Measurements from ENCODE around the gene ACSS1.

Gene ACSS1

DNA sequence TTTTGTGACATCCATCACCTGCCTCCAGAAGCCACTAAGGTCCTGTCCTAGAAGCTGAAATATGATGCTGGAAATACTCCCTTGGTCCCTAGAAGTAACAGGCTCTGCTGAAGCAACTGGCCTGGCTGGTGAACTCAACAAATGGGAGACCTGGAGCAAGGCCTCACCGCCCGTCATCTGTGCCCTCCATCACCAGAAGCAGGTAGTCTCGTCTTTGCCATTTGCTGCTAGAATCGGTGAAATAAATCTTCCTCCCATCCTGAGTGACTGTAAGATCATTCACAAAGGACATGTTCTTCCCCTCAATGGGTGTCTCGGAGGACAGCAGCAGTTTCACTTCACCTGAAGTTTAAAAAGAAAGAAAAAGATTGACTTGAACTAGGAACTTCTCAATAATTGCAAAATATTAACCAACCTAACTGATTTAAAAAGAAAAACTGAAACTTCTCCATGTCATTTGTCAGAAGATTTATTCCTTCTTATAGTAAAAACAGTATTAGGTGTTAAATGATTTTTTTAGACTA is 87.8 kb downstream of the ACSS1 start:
- no peak for DNase-seq

DNA sequence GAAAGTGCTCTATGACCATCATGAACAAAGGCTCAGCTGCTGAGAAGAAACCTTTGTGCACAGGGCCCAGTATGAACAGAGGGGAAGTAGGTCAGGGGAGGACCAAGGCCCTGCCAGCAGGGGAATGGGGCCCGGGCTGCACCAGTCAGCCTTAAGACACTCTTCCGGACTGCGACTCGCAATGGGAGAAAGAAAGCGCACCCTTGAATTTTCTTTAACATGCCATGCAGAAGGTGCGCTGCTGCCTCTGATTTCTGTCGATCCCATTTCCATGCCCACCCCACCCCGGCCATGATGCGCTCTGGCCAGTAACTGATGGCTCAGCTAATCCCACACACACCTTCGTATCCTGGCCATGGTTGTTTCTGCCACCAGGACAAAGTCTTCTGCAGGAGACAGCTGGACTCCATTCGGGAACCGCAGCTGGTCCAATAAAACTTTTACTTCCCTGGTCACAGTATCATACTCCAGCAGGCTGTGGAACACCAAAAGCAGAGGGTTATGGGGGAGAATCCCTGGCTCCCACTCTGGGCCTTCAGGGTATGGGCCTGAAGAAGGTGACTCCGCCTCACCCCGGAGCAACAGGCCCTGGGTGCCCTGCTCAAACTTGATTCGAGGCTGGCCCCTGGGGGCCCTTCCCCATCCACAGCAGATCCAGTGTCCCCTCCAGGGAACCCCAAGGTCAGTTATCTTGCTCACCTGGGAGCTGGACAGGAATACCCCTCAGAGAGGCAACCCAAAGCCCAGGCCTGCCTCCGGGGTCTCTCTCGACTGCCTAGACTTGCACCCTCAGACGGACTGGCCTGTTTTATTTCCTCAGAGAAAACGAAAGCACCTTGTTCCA is 88.5 kb downstream of the ACSS1 start:
- no peak for DNase-seq

DNA sequence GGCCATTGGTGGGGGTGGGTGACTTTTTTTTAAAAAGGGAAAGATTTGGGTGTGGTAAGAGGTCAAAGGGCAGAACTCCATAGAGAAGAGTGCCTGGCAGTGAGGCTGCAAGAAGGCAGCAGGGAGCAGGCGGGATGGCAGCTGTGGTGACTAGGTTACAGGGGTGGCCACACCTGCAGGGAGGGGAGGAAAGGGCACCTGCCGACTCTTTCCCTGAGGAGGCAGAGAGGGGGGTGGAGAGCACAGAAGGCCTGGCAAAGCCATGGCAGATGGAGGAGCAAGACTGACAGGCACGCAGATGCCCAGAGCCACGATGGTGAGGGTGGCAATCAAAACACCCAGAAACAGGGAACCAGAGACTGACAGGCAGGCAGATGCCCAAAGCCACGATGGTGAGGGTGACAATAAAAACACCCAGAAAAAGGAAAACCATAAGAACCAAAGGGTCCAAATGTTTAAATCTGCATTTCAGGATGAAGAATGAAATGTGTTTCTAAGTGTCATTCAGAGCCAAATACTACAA is 89.6 kb downstream of the ACSS1 start:
- DNase-seq = no peak

DNA sequence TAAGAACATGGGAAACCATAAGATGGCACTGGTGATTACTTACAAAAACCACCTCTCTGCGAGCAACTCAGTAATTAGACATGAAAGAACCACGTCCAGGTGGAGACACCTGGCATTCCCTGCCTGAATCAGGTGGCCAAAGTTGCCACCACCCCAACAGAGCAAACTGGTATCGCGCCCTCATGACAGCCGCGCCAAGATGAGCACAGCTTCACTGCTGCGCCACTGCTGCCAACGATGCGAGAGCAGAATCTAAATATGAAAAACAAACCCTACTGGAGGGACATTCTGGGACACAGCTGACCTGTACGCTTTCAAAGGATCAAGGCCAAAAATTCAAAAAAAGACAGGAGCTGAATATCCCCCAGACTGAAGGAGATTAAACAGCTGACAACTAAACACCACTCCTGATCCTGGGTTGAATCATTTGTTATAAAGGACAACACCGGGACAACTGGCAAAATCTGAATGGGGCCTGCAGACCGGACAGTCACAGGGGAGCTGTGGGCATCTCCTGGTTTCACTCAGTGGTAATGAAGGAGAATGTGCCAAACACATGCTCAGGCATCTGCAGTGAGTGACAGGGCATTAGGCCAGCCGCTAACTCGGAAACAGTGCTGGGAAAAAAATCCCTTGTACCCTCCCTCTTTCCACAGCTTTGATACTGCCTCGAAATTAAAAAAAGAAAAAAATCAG is 91.5 kb downstream of the ACSS1 start:
- DNase-seq = no peak

DNA sequence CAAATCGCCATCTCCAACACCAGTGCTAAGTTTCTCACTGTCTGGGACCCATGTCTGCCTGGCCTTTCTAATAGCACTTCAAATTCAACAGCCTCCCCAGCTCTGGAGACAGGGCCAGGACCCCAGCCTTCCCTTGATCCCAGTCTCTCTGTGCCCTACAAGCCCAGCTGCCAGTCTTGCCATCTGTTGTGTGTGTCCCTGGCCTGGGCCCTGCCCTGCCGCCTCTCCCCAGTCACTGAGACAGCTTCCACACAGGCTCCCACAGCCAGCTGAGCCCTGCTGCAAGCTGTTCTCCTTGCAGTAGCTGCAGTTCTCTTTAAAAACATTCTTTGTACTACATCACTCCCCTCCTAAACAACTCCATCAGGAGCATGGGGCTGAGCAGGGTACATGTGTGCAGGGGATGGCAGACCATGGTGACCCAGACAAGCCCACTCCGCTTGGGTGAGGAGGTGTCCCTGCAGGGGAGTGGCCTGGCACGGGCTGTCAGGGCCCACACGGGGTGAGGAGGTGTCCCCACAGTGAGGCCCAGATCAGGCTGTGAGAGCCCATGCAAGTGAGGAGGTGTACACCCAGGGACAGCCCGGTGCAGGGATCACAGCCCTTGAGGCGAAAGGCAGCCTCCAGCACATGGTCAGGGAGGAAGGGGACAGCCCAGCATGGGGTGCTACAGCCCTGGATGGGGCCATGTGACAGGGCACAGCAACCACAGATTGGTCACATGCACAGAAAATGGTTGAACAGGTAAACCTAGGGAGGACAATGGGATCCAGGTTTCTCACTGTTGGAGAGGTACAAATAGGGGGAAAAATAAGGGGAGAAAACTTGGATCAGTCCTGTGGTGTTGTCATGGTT is 92.6 kb downstream of the ACSS1 start:
- no peak for DNase-seq

DNA sequence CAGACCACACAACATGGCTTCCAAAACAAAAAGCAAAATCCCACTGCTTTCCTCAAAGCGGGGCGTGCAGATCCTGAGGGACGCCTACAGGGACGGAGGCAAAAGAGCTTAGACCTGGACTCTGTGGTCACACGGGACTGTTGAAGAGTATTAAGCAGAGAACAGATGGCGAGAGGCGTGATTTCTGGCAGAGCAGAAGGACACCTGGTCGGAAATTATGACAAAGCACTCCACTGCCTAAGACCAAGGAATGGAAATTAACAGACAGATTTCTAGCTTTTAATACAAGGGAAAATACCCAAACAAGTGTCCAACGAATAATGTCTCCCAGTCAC is 93.5 kb downstream of the ACSS1 start:
- no peak for DNase-seq

DNA sequence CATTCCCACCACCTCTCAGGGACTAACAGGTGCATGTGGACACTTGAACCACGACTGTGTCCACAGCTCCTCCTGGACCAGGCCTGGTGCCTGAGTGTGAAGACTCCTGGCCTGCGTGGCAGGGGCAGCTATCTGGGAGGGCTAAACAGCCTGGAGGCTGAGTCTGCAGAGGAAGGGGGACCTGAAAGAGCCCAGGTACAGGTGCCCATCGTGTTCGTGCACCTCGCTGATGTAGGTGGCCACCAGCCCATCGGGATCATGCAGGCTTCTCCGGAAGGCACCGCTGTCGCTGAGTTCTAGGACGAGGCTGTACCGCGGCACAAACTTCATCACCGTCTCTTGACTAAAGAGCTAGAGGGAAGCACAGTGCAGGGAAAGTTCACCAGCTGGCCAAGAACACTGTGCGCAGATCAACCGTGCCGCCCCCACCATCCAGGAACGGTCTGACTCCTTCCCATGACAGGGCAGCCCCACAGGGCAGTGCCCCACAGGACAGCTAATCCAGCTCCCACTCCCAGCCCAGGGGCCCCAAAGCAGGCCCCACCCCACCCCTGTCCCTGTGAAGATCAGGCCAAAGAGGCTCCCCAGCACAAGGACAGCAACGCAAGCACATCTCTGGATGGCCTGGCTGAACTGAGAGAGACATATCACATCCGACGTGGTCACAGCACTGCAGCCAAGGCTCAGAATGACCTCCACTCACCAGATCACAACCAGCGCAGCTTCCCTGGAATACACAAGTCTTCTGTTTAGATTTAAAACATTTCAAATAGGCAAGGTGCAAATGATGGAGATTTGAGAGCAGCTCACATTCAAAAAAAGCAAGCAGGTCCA is 94.0 kb downstream of the ACSS1 start:
- no peak for DNase-seq

DNA sequence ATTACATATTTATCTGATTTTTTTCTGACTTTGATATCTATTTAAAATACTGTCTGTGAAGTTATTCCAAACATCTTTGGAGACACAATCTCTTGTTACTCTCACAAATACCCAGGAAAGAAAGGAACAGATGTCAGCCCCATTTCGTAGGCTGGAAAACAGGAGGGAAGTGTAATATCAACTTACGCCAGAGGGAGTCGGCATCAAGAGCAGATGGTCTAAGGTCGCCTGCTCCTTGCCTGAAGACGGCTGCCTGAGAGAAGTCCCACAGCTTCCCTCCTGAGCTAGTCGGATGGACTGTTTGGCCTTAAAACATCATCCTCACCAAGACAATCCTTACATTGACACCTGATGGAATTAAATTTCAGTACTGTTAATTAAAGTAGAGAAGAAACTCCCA is 95.4 kb downstream of the ACSS1 start:
- no peak for DNase-seq

DNA sequence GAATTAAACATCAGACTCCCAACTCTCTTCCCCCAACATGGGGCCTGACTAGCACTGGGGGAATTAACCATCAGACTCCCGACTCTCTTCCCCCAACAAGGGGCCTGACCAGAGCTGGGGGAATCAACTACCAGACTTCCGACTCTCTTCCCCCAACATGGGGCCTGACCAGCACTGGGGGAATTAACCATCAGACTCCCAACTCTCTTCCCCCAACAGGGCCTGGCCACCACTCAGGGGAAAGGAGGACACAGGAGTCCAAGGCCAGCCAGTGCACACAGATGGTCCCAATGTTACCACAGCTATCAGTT is 95.8 kb downstream of the ACSS1 start:
- no peak for DNase-seq

DNA sequence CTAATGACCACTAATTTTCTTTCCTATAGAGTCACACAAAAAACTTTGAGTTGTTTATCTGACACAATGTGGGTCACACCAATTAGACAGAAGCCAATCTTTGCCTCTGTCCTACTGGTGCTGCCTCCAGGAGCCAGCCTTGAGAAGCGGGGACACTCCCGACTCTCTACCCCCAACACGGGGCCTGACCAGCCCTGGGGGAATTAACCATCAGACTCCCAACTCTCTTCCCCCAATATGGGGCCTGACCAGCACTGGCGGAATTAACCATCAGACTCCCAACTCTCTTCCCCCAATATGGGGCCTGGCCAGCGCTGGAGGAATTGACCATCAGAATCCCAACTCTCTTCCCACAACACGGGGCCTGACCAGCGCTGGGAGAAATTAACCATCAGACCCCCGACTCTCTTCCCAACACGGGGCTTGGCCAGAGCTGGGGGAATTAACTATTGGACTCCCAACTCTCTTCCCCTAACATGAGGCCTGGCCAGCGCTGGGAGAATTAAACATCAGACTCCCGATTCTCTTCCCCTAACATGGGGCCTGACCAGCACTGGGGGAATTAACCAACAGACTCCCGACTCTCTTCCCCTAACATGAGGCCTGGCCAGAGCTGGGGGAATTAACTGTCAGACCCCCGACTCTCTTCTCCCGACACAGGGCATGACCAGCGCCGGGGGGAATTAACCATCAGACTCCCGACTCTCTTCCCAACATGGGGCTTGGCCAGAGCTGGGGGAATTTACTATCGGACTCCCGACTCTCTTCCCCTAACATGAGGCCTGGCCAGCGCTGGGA is 96.4 kb downstream of the ACSS1 start:
- no peak for DNase-seq

DNA sequence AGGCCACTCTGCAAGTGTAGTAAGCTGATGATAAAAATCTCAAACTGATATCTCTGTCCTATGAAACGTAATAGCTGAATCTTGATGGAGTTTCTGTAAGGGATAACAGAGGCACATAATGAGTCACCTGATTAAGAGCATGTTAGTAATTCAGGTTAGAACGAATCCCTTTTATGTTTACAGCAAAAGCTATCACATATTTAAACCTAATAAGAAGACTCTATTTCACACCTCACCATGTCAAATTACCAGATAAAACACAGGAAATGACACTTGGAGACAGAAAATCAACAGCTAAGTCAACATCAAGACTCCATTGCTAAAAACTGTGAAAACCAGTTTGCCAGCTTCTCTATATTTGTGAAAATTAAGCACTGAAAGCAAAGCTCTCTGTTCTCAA is 97.1 kb downstream of the ACSS1 start:
- no peak for DNase-seq

DNA sequence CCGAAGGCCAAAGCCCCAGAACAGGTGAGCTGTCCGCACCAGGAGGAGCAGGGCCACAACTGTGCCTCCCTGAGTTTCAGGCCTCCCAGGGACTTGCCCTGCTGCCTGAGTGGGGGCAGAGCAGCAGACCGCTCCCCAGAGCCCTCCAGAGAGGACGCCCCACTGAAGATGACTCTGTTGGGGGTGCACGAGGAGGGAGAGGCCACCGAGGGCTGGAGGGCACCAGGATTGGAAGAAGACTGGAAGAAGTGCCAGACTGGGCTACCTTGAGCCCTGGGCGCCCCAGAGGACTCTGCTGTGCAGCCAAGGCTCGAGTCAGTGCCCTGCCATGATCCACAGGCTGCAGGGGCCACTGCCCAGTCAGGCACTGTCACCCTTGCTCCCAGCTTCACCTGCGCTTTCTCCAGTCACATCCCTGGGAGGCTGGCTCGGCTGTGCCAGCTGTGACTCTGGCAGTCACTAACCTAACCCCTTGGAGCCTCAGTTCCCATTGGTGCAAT is 97.6 kb downstream of the ACSS1 start:
- DNase-seq = no peak

DNA sequence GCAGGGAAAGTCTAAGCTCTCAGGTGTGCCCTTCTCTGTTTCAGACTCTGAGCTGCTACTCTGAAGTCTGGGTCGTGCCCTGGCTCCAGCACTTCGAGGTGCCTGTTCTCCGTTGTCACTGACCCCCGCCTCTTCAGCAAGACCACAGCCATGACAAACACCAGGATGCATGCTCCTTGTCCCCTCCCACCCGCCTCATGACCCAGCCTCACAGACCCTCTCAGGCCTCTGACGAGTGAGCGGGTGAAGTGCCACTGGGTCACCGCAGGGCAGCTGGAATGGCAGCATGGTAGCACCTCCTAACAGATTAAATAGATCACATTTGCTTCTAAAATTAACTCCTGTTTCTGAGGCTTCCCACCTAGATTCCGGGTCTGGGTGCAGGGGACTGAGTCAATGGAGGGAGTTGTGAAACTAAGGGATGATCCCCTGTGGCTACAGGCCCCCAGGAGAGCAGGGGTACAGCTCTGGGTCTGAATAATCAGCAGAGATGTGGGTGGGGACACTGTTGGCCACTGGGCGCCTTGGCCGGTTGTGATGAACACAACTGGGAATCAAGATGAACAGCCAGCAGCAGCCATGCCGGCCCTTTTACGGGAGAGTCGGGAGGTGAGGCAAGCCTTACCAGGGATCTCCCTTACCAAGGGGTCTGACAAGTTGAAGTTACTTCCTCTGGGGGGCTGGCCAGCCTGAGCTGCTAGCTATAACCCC is 98.2 kb downstream of the ACSS1 start:
- no peak for DNase-seq

DNA sequence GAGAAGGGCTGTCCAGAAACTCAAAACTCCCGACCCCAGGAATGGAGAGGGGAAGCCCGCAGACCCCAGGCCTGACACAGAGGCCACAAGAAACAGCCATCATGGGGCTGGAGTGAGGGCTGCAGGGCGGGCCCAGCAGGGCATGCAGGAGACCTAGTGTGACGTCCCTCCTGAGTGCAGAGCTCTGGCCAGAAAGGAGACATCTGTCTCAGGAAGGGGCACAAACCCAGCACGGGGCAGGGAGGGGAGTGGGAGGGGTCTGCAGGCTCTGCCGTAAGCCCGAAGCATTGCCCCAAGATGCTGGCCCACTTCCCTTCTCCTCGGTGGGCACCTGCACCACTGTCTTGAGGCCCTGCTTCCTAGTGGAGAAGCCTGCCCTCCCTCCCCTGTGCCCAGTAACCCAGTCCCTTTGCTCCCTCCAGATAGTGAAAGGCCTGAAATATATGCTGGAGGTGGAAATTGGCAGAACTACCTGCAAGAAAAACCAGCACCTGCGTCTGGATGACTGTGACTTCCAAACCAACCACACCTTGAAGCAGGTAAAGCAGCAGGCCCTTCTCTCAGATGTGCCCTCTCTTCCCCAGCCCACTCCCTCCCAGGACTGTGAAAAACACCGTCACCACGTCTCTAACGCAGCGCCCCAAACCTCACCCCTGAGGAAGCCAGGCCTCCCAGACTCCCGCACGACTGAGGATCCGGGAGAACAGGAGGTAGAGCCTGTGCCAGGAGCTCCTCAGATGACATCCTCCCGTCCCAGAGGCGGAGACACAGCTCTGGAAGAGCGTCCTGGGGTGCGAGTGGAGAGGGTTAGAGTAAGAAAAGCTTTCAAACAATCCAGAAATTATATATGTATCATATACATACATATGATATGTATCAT is 99.2 kb downstream of the ACSS1 start:
- DNase-seq = no peak

DNA sequence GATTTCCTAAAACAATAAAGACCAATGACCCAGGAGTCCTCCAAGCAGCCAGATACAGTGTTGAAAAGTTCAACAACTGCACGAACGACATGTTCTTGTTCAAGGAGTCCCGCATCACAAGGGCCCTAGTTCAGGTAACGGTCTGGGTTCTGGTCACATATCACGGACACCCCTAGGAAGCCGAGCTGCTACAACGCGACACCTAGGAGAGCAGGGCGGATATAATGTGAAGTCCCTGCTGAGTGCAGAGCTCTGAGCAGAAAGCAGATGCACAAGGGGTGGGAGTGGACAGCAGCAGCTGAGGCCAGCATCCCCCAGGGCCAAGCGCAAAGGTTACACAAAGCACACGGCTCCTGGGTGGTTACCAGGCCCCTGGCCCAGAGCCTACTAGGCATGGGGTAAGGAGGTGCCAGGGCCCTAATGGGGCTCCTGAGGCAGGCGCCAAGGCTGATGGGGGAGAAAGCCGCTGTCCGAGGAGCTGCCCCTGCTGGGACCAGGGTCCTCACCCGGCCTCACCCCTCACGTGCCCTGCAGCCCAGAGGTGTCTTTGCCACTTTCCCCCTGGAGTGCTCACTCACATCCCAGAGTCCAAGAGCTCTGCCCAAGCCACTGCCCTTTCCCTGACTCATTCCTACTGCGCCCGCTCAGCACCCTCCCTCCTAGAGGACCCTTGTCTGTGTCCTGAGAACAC is 100.5 kb downstream of the ACSS1 start:
- no peak for DNase-seq

Data from activated CD4-positive, CD25-positive, alpha-beta regulatory T cell (primary cell).